Activated T-cell treated with anti-CD3 and anti-CD28 coated beads, Interleukin-2, amount 50 U/mL, for 24 hours (primary cell): ENCODE data around the gene NDUFA5.
A peak's percentile ranks its signal among the peaks of the same experiment; 100 is the strongest.

Source experiments
- DNase-seq: peaks from one replicate; pipeline ENCODE4 v3.0.0-alpha.2; 2020
- H3K27ac Mint-ChIP-seq: 2 replicates; pipeline ENCODE4 v1.8.0; 2020; ENCODE audit warnings: mild to moderate bottlenecking, mixed read lengths
- H3K27me3 Mint-ChIP-seq: 2 replicates; pipeline ENCODE4 v1.8.0; 2020; ENCODE audit warnings: mixed read lengths
- H3K36me3 Mint-ChIP-seq: 2 replicates; pipeline ENCODE4 v1.8.0; 2020; ENCODE audit warnings: low read depth, mixed read lengths
- H3K4me1 Mint-ChIP-seq: 2 replicates; pipeline ENCODE4 v1.8.0; 2020; ENCODE audit warnings: low read depth, mixed read lengths
- H3K4me3 Mint-ChIP-seq: 2 replicates; pipeline ENCODE4 v1.8.0; 2020; ENCODE audit warnings: mild to moderate bottlenecking, moderate library complexity, mixed read lengths
- H3K9me3 Mint-ChIP-seq: 2 replicates; pipeline ENCODE4 v1.8.0; 2020; ENCODE audit warnings: mixed read lengths

Gene NDUFA5

GRCh38 chr7:123557398-123558288, at the start of gene NDUFA5:
NDUFA5 (minus strand) TSS chr7:123557818; CDS start chr7:123557795, 23 bp downstream.
- peaks cover 15% of the 10 kb centered on the region for H3K4me1 Mint-ChIP-seq
- H3K4me3 Mint-ChIP-seq, result no peak within 1 kb of the TSS
- H3K9me3 Mint-ChIP-seq, result no peaks in the 10 kb centered on the region
- H3K27ac Mint-ChIP-seq, result no peak within 1 kb of the TSS
- peak; percentile 92 for DNase-seq
- peaks cover 14% of the 10 kb centered on the region for H3K36me3 Mint-ChIP-seq
- H3K27me3 Mint-ChIP-seq, result no peaks in the 10 kb centered on the region

- no peak for DNase-seq
- H3K4me3 Mint-ChIP-seq, result no peak overlapping the region
- H3K9me3 Mint-ChIP-seq, result no peaks in the 10 kb centered on the region
- H3K27ac Mint-ChIP-seq, result no peak overlapping the region
- H3K36me3 Mint-ChIP-seq, result no peaks in the 10 kb centered on the region
- H3K27me3 Mint-ChIP-seq, result peaks cover 9% of the 10 kb centered on the region
- no peaks in the 10 kb centered on the region for H3K4me1 Mint-ChIP-seq
Observed at GRCh38 chr7:123604739-123605138, 47.1 kb upstream of the NDUFA5 start.

- Mint-ChIP-seq H3K36me3 (no peaks in the 10 kb centered on the region), H3K4me3 (no peak overlapping the region), H3K4me1 (no peaks in the 10 kb centered on the region), H3K27me3 (peaks cover 13% of the 10 kb centered on the region), H3K27ac (no peak overlapping the region), H3K9me3 (no peaks in the 10 kb centered on the region)
- DNase-seq, result no peak
Observed at GRCh38 chr7:123602648-123603047, 45.0 kb upstream of the NDUFA5 start.

- no peak within 1 kb of the TSS for H3K27ac Mint-ChIP-seq
- no peaks in the 10 kb centered on the region for H3K4me1 Mint-ChIP-seq
- DNase-seq, result no peak
- no peak within 1 kb of the TSS for H3K4me3 Mint-ChIP-seq
- H3K27me3 Mint-ChIP-seq, result peaks cover 13% of the 10 kb centered on the region
- H3K36me3 Mint-ChIP-seq, result no peaks in the 10 kb centered on the region
- no peaks in the 10 kb centered on the region for H3K9me3 Mint-ChIP-seq
Observed at GRCh38 chr7:123601530-123601929, 43.9 kb upstream of the NDUFA5 start, which contains the start of gene ASB15. ASB15 (plus strand) TSS chr7:123601821; CDS start chr7:123614503, 12,682 bp downstream.

- H3K36me3 Mint-ChIP-seq, result no peaks in the 10 kb centered on the region
- H3K4me3 Mint-ChIP-seq, result no peak overlapping the region
- no peaks in the 10 kb centered on the region for H3K4me1 Mint-ChIP-seq
- no peaks in the 10 kb centered on the region for H3K9me3 Mint-ChIP-seq
- H3K27me3 Mint-ChIP-seq, result peaks cover 13% of the 10 kb centered on the region
- no peak for DNase-seq
- H3K27ac Mint-ChIP-seq, result no peak overlapping the region
Observed at GRCh38 chr7:123600876-123601275, 43.3 kb upstream of the NDUFA5 start.

- Mint-ChIP-seq H3K9me3 (no peaks in the 10 kb centered on the region), H3K27ac (no peak overlapping the region), H3K4me1 (no peaks in the 10 kb centered on the region), H3K4me3 (no peak overlapping the region), H3K27me3 (peaks cover 22% of the 10 kb centered on the region), H3K36me3 (no peaks in the 10 kb centered on the region)
- no peak for DNase-seq
Observed at GRCh38 chr7:123599766-123600165, 42.1 kb upstream of the NDUFA5 start.

- peaks cover 28% of the 10 kb centered on the region for H3K27me3 Mint-ChIP-seq
- H3K4me1 Mint-ChIP-seq, result no peaks in the 10 kb centered on the region
- H3K4me3 Mint-ChIP-seq, result no peak overlapping the region
- no peak overlapping the region for H3K27ac Mint-ChIP-seq
- H3K9me3 Mint-ChIP-seq, result no peaks in the 10 kb centered on the region
- H3K36me3 Mint-ChIP-seq, result no peaks in the 10 kb centered on the region
- no peak for DNase-seq
Observed at GRCh38 chr7:123598657-123599056, 41.0 kb upstream of the NDUFA5 start.

GRCh38 chr7:123594813-123595241, 37.2 kb upstream of the NDUFA5 start:
- Mint-ChIP-seq H3K27ac (no peak overlapping the region), H3K27me3 (peaks cover 58% of the 10 kb centered on the region), H3K9me3 (no peaks in the 10 kb centered on the region), H3K4me3 (no peak overlapping the region), H3K4me1 (no peaks in the 10 kb centered on the region), H3K36me3 (no peaks in the 10 kb centered on the region)
- DNase-seq, result no peak

GRCh38 chr7:123588376-123588775, 30.8 kb upstream of the NDUFA5 start:
- no peak overlapping the region for H3K4me3 Mint-ChIP-seq
- H3K9me3 Mint-ChIP-seq, result no peaks in the 10 kb centered on the region
- H3K27me3 Mint-ChIP-seq, result peaks cover 42% of the 10 kb centered on the region
- H3K4me1 Mint-ChIP-seq, result no peaks in the 10 kb centered on the region
- no peak for DNase-seq
- H3K27ac Mint-ChIP-seq, result no peak overlapping the region
- no peaks in the 10 kb centered on the region for H3K36me3 Mint-ChIP-seq

- Mint-ChIP-seq H3K27ac (no peak overlapping the region), H3K9me3 (no peaks in the 10 kb centered on the region), H3K4me3 (no peak overlapping the region), H3K36me3 (no peaks in the 10 kb centered on the region), H3K4me1 (no peaks in the 10 kb centered on the region), H3K27me3 (peaks cover 25% of the 10 kb centered on the region)
- no peak for DNase-seq
Observed at GRCh38 chr7:123583821-123584220, 26.2 kb upstream of the NDUFA5 start.

GRCh38 chr7:123581162-123581459, 23.5 kb upstream of the NDUFA5 start:
- no peak overlapping the region for H3K27ac Mint-ChIP-seq

GRCh38 chr7:123580406-123581161, 23.0 kb upstream of the NDUFA5 start:
- Mint-ChIP-seq H3K4me1 (no peaks in the 10 kb centered on the region), H3K4me3 (no peak overlapping the region), H3K9me3 (no peaks in the 10 kb centered on the region), H3K27me3 (peaks cover 24% of the 10 kb centered on the region), H3K36me3 (no peaks in the 10 kb centered on the region), H3K27ac (no peak overlapping the region)
- no peak for DNase-seq

More at GRCh38 chr7:123581162-123581459, 23.5 kb upstream of the NDUFA5 start:
- Mint-ChIP-seq H3K4me1 (no peaks in the 10 kb centered on the region), H3K9me3 (no peaks in the 10 kb centered on the region), H3K27me3 (peaks cover 24% of the 10 kb centered on the region), H3K36me3 (no peaks in the 10 kb centered on the region), H3K4me3 (no peak overlapping the region)
- no peak for DNase-seq

- Mint-ChIP-seq H3K27ac (no peak overlapping the region), H3K4me1 (no peaks in the 10 kb centered on the region), H3K27me3 (peaks cover 28% of the 10 kb centered on the region), H3K36me3 (no peaks in the 10 kb centered on the region), H3K9me3 (no peaks in the 10 kb centered on the region), H3K4me3 (no peak overlapping the region)
- DNase-seq, result no peak
Observed at GRCh38 chr7:123579416-123579815, 21.8 kb upstream of the NDUFA5 start.

- DNase-seq, result no peak
- Mint-ChIP-seq H3K4me3 (no peak overlapping the region), H3K27ac (no peak overlapping the region), H3K4me1 (no peaks in the 10 kb centered on the region), H3K36me3 (no peaks in the 10 kb centered on the region), H3K27me3 (peaks cover 10% of the 10 kb centered on the region), H3K9me3 (no peaks in the 10 kb centered on the region)
Observed at GRCh38 chr7:123573896-123574467, 16.4 kb upstream of the NDUFA5 start.

- DNase-seq, result no peak
- Mint-ChIP-seq H3K27ac (no peak overlapping the region), H3K4me3 (no peak overlapping the region), H3K27me3 (peaks cover 8% of the 10 kb centered on the region), H3K9me3 (no peaks in the 10 kb centered on the region), H3K36me3 (no peaks in the 10 kb centered on the region), H3K4me1 (no peaks in the 10 kb centered on the region)
Observed at GRCh38 chr7:123573341-123573740, 15.7 kb upstream of the NDUFA5 start.
